Hepatocyte (in vitro differentiated cells): ENCODE results near the gene CDHR3.

Source experiments
- CTCF ChIP-seq: fragments of 200-600 bp; sonication (generic); IDR thresholded peaks from 2 replicates; pipeline ENCODE4 v1.5.1; 2016; ENCODE audit warnings: antibody characterized with exemption, mild to moderate bottlenecking; ENCODE audit not compliant: poor library complexity
- EZH2 ChIP-seq: fragments of 200-600 bp; sonication (generic); IDR thresholded peaks from 2 replicates; pipeline ENCODE4 v1.6.1; 2016; ENCODE audit warnings: antibody characterized with exemption, mild to moderate bottlenecking, borderline replicate concordance

- TF ChIP-seq CTCF: no peak
- no peak for TF ChIP-seq EZH2
These were observed 75.9 kb downstream of the CDHR3 start for GRCh38 chr7:106038916-106039315.
